NCI-H187 (cell line): ENCODE data around the gene LTB4R.
"Not testable (repeated sequence)": the region's sequence is repeated elsewhere in the genome, so short reads cannot be mapped to it uniquely, and the experiment has no call there.

Experiments used
- DNase-seq, 2 experiments: peaks; one replicate each; lab custom pipeline; 2025; lab: John Stamatoyannopoulos, UW

Gene LTB4R

DNA sequence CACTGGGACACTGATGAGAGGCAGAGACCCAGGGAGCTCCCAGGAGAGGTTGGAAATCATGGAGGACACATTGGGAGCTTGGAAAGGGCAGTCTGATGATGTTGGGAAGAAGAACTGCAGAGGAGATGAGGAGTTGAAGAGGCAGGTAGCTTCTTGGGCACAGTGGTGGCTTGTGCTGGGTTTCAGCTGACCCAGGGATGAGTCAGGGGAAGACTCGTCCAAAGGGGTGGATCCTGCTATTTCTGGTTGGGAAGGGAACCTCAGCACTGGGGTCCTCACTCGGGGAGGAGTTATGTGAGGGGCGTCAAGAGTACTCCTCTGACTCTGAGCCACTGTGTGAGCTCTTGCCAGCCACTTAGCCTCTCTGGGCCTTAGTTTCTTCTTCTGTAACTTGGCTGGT lies 12.0 kb downstream of the LTB4R start:
- DNase-seq, result no peak

DNA sequence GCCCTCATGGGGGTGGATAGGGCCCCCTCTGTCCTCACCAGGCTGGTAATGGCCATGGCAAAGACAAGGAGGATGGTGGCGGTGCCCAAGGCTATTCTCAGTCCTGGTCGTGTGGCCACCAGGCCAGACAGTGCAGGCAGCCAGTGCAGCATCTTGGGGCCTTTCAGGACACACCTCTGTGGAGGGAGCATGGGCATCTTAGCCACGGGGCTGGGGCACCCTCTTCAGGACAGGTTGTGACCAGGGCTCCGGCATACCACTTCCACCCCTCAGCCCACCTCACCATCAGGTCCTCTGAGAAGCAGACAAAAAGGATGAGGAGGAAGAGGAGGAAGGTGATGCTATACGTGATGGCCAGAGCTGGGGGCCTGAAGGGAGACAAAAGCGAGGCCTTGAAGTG lies 12.7 kb downstream of the LTB4R start:
- DNase-seq, result no peak

DNA sequence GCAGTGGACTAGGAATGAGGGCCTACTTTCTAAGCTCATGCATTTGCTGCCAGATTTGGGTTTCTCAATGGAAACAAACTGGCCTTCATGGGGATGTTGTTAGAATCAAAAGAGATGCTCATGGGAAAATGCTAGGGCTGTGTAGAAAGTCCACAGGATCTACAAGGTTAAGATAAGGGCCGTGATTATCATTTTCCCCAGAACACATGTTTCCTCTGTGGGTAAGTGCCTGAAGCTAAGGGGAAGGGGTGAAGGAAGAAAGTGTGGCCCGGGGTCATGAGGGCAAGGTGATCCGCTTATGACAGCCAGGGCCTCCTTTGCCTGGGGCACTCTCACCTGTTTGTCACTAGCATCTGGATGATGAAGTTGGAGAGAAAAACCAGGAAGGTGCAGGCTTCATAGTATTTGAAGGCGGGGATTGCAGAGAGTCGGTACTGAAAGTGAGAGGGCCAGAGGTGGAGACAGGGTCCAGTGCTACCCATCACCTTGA lies 13.8 kb downstream of the LTB4R start:
- DNase-seq, result no peak

DNA sequence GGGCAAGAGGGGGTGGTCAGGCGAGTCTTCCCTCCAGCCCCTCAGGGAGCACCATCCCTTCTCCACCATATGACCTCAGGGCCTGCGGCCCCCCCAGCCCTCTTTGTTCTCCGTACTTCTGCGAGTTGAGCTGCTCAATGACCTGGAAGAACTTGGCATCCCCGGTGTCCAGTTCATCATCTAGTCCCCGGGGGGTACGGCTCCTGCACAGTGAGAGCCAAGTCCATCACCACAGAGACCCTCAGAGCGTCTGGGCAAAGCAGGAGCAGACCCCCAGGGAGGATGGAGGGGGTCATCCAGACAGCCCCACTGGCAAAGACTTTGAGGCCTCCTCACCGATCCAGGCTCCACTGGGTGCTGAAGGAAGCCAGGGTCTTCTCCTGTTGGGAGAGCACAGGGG lies 14.7 kb downstream of the LTB4R start:
- DNase-seq, result no peak

DNA sequence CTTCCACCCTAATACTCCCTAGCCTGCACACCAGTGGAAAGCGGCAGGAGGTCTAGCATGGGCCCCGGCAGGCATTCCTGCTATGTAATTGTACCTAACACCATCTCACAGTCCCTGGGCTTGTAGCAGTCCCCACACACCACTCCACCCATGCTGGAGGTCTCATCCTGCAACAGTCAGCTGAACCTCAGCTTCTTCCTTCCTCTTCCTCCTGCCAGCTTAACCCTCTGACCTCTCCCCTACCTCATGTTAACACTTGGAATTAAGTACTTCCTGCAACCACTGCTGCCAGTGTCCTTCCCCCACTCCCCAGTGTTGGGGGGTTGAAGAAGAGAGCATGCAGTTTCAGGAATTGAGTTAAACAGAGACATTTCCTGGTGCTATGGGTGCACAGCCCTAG lies 16.0 kb downstream of the LTB4R start:
- no peak for DNase-seq

DNA sequence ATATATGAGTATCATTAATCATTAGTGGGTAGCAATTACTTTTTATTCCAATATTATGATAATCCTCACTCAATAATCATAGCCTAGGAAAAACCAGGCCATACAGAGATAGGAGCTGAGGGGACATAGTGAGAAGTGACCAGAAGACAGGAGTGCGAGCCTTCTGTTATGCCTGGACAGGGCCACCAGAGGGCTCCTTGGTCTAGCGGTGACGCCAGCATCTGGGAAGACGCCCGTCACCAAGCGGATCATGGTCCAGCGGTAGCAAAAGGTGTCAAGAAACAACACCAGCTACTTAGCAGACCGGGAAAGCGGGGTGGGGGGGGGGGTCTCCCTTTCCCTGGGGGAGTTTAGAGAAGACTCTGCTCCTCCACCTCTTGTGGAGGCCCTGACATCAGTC lies 16.6 kb downstream of the LTB4R start:
- DNase-seq, result not testable (repeated sequence)

DNA sequence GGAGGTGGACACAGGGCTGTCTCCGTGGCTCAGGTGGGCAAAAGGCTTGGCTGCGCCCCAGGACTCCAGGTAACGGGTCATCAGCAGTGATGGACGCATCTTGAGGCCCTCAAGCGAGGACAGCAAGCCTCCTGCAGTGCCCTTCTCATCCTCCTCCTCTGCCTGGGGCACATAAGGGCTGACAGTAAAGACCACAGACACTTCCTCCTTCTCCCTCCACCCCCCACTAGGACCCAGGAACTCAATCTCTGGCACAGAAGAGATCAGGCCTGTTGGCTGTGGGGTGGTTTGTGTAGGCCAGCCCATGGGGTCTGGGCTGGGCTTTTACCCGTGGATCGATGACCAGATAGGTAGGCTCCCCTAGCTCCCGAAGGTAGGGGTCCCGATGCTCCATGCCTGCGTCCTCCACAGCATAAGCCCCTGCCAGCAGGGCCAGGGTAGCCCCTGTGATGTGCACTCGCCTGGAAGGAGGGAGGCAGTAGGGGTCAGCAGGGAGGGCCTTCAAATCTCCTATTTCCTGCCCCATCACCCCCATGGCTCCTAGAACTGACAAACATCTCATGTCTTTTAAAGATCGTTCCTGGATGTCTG lies 17.9 kb downstream of the LTB4R start:
- DNase-seq, result no peak

DNA sequence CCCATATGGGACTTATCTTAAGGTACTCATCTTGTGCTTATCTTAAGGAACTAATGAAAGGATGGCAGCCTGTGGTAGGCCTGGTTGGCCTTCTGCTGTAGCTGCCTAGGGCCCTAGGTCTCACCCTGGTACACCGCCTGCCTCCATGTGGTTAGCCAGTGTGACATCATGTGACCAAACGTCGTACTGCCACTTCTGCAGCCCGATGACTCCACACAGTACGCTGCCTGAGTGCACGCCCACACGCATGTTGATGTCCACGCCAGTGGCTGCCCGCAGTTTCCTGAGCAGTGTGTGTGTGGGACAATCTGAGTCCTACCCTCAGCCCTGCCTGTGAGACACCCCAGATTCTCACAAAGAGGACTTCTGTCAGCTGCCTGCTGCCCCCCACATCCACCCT lies 18.4 kb downstream of the LTB4R start:
- DNase-seq, result no peak

DNA sequence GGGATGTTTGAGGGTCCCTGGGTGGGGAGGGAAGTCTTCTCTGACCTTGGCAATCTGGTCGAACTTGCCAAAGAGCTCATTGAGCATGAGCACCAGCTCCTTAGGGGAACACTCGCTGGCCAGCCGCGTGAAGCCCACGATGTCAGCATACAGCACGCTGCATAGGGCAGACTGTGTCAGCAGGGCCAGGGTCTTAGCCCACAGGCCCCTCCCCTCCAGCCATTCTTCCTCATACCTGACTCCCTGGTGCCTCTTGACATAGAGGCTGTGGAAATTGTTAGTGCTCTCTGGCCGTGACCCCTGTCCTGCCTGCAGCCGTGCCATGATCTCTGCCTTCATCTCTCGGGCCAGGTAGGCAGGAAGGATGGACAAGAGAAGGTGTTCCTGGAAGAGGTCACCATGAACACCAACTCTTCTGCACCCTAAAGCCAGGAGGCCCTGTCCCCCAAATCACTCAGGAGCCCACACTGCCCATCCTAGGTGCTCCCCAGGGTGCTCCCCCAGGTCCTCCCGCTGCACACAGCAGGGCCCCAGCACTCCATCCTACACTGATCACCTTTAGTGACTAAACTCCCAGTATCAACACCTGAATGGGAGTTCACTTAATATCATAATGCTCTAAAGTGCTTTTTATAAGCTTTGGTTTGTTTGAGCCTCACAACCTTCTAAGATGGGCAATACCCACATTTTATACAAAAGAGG lies 19.8 kb downstream of the LTB4R start:
- no peak for DNase-seq

DNA sequence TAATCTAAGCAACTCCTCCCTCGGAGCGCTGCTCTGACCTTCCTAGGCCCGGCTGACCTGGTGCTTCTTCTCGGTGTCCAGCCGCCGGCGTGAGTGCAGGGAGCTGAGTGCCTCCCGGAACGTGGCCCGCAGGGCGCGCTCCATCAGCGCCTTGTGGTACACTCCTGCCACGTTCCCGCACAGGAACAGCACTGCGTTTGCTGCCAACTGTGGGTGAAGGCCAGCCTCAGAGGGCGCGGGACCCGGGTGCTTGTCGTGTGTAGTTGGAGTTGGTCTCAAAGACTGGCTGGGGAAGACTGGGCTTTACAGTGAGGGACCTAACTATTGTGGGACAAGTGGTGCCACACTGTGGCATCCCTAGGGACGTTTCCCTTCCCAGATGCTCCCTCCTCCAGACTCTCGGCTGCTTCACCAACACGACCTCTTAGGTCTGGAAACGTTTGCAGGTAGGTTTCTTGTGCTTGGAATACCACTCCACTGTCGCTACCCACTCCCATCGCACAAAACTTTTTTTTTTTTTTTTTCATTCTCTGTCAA lies 20.5 kb downstream of the LTB4R start:
- DNase-seq, result no peak

DNA sequence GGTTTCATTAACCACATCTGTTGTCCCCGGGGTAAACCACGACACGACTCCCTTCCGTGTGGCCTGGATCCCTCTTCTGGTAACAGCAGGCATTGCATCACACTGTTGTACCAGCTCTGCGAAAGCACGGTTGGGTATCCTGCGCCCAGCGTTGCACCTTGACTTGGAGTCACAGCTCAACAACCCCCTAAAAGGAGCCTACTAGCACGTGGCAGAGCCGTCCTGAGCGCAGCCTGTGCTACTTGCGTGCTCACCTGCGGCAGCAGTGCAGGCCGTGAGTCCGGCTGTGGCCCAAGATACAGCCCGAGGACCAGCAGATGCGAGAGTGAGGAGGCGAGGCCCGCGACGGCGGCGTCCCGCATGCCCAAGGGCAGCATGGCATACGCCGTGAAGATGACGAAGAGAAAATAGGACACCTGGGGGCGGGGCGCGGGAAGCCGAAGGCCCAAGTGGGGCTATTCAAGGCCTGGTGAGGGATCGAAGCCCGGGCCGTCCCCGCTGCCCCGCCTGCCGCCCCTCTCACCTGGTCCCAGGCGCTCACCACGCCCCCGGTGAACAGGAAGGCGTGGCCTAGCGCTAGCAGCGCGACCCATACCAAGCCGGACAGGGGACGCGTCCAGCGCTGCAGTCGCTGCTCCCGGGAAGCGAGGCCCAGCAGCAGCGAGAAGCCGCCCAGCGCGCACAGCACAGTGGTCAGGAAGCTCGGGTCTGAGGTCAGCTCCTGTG lies 21.1 kb downstream of the LTB4R start:
- peak; percentile 26 to 41 for DNase-seq

DNA sequence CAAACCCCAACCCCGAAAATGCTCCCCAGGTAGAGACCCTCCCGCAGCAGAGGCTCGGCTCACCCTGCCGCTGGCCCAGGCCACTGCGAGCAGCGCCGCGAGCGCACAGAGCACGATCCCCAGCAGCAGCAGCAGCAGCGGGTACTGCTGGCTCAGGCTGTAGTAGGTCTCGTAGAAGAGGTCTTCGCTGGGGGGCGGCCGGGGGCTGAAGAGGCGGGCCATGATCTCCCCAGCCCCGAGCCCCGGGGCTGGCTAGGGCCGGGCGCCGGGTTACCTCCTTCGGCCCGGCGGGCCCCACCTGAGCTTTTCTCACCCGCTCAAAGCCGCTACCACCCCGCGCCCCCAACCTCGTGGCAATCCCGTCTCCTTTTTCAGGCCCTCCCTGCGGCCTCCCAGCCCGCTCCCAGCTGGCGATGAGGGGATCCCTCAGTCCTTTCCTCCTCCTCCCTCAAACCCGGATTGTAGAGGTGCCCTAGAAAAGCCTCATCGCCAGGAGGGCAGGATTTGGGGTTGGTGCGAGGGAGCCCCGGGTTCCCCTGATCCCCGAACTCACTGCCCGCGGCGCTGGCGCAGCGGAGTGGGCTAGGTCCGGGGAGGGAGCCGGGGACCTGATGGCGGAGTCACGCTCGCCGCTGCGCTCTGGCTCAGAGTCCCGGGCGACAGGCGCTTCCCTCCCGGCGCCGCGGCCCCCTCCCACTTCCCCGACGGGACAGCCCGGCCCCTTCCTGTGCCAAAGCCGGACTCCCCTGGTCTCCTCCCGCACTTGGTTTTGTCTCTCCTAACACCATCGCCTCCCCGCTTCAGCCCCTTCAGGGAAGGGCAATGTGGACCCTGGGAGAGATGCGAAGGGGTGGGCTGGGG lies 23.4 kb downstream of the LTB4R start, which contains the start of gene ADCY4:
Gene ADCY4, minus strand, starts transcription at position 641 of the 861 bp plus-strand sequence. Its CDS starts 419 bp downstream, at position 222.
- DNase-seq, result no peak

DNA sequence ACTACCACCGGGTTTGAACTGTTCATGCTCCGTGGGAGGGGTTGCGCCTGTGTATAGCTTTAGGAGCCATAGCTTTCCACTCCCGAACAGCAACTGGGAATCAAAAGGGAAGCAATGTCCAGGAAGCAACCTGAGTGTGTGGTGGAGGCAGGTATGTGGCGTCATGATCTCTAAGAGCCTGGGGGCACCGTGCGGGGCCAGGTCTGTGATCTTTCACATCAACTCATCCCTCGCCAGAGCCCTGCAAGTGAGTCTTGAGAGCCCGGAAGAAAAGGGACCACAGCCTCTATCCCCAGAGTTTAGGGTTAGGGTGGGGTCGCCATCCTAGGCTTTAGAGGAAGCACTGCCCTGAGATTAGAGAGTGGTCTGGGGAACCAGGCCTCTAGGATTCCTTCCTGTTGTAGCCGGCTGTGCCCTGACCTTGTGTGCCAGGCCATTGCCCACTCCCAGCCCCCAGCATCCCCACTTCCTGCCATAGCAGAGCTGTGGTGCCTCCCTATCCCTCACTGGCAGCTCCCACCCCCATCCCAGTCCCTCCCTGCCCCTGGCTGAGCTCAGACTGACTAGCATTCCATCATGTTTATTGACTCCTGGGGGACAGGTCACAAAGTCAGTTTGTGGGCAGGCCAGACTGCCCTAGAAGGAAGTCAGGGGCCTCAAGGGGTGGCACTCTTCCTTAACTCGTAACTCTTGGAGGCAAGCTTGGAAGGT lies 24.3 kb downstream of the LTB4R start:
- DNase-seq, result no peak

DNA sequence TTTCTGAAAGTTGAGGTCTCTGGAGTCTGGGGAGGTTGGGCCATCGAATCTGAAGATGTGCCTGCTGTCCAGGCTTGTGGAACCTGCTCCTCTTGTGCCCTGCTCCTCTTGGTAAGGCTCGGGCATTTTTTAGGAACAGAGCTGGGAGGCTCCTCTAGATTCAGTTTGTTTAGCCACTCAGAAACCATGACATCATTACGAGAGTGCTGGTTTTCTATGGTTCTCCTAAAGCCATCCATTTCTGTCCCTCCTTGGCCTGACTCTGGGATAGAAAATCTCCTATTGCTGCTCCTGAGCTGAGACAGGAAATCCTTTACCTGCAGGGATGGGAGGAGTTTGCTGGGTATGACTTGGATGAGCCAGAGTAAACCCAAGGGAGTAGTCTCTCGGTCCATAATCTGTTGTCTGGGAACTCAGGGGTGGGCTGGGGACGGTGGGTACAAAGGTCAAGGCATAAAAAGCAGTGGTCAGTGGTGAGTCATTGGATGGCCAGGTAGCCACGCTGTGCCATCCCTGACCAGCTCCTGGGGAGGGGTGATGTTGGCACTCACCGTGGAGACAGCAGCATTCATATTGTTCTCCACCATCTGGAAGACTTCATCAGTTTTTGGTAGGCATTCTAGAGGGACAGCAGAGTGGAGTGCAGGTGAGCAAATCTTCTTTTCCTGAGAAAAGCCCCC lies 26.0 kb downstream of the LTB4R start:
- no peak for DNase-seq

DNA sequence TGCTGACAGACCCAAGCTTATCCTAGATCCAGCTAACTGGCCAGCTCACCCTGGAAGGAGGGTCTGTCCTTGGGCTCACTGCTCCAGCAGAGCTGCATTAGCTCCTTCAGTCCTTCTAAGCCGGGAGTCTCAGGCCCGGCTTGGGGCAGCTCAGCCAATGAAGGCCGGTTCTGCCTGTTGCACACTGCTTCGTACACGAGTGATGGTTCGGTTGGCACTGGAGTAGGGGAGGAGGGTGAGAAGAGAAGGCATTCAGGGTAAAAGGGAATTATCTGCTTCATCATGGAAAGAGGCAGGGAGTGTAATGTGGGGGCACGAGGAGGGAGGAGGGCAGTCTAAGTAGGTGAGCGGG lies 26.5 kb downstream of the LTB4R start:
- DNase-seq, result no peak

DNA sequence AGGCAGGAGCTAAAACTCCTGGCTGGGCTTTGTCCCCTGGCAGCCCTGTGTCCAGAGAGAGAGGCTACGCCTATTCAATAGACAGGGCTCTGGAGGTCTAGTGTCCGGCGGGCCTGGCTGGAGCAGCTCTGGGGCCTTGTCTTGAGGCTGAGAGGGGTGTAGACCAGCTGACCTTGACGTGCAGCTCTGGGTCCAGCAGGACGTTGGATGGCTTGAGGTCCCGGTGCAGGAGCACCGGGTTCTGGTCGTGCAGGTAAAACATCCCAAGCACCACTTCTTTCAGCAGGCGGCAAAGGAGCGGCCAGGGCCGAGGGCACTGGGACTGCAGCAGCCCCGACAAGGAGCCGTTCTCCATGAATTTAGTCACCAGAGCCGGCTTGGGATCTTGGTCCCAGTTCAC lies 27.5 kb downstream of the LTB4R start:
- no peak for DNase-seq

DNA sequence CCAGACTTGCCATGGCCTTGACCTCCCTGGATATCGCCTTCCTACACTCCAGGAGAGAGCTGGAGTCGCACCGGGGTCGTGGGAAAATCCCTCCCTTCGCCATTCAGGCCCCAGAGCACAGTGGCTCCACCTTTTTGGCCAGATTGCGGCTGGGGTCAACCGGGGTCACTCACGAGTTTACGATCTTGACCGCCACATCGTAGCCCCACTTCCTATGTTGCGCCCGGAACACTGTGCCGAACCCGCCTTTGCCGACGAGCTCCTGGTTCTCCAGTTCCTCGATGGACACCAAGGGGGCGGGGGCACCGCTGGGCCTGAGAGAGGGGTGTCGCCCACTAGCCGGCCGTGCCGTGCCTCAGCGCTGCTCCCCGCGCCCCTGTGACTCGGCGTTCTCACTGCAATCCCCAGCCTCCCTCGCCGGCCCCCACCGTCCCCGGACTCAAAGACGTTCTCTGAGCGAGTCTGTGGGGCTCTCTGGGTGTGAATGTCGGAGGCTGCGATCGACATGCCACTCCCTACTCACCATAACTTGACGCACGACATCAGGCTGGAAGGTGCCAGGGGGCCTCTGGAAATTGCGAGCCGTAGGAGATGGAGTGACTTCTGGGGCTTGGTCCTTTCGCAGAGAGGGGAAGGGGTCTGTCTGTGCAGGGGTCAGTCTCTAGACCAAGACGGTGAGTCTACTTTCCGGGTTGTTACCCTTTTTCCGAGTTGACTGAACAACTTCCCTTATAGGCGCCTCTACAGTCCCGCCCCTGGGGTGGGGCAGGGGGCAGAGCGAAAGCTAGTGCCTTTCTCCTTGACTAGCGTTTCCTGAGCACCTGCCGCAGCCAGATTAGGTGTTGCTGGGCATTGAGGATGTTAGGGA lies 28.2 kb downstream of the LTB4R start, which contains the start of gene RIPK3:
Gene RIPK3, minus strand, starts transcription at position 708 of the 868 bp plus-strand sequence. Its CDS starts 165 bp downstream, at position 543.
- no peak for DNase-seq

DNA sequence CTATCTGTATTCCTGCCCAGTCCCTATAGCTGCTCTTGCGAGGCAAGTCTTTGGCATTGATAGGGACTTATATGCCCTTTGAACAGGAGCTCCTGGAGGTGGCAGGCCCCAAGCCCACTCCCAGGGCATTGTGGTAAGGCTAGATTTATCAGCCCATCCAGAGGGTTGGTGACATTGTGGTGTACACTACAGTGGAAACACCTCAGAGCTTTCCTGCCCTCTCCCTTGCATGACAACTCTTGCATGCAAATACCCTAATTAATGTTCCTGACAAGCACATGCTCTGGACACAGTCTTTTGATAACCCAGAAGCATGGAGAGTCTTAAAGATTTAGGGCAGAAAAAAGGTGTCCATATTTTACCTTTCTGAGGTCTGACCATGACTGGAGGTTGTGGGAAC lies 29.3 kb downstream of the LTB4R start:
- no peak for DNase-seq

DNA sequence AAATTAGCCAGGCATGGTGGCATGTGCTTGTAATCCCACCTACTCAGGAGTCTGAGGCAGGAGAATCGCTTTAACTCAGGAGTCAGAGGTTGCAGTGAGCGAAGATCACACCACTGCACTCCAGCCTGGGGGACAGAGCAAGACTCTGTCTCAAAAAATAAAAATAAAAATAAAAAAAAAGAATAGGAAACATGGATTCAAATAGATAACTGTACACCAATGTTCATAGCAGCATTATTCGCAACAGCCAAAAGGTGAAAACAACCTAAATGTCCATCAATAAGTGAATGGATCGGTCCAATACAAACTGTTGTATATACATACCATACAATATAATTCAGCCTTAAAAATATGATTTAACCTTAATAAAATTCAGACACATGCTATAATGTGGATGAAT lies 31.6 kb downstream of the LTB4R start:
- no peak for DNase-seq
